Activated CD8-positive, alpha-beta T cell treated with anti-CD3 and anti-CD28 coated beads for 36 hours (primary cell): ENCODE results near the gene ARHGEF28. TPM values are rescaled to one million over a fixed set of nuclear protein-coding genes. Genes with fewer than 3 reads are reported as not detected.

Experiments
- ATAC-seq: fragments of 200-7000 bp; cut with Tn5 transposase; one replicate; pipeline ENCODE4 v1.10.0; 2021; ENCODE audit warnings: mild to moderate bottlenecking, moderate library complexity
- CTCF ChIA-PET: fragments of 350-600 bp; sonication (Branson Sonifier 250); formaldehyde crosslinking; loops from one replicate; lab custom pipeline; 2021; ENCODE audit warnings: antibody characterized with exemption; lab: Charles Lee
- POLR2A ChIA-PET: fragments of 350-600 bp; sonication (Branson Sonifier 250); formaldehyde crosslinking; loops from one replicate; lab custom pipeline; 2021; ENCODE audit warnings: antibody characterized with exemption; lab: Charles Lee
- DNase-seq: peaks from one replicate; pipeline ENCODE4 v3.0.0-alpha.2; 2020
- H3K27ac Mint-ChIP-seq: one replicate; pipeline ENCODE4 v1.8.0; 2021; ENCODE audit warnings: mild to moderate bottlenecking, mixed read lengths
- H3K27me3 Mint-ChIP-seq: one replicate; pipeline ENCODE4 v1.8.0; 2021; ENCODE audit warnings: mixed read lengths
- H3K36me3 Mint-ChIP-seq: one replicate; pipeline ENCODE4 v1.8.0; 2021; ENCODE audit warnings: low read depth, mixed read lengths
- H3K4me1 Mint-ChIP-seq: one replicate; pipeline ENCODE4 v1.8.0; 2021; ENCODE audit warnings: low read depth, mixed read lengths
- H3K4me3 Mint-ChIP-seq: one replicate; pipeline ENCODE4 v1.8.0; 2021; ENCODE audit warnings: mild to moderate bottlenecking, moderate library complexity, mixed read lengths
- H3K9me3 Mint-ChIP-seq: one replicate; pipeline ENCODE4 v1.8.0; 2021; ENCODE audit warnings: mixed read lengths
- intact Hi-C: fragments of 100-400 bp; cut with micrococcal nuclease; formaldehyde crosslinking; loops from one replicate; pipeline ENCODE4 v1.10.0; 2022
- total RNA-seq, 2 experiments: library from RNA; stranded (reverse); gene quantifications; one replicate each; pipeline ENCODE4 v1.2.3, GENCODE V29; 2021
- TF ChIP-seq, protein P1 (sequence below): fragments of 200-600 bp; IDR thresholded peaks from one replicate; pipeline ENCODE4 v1.8.0; 2022; ENCODE audit warnings: antibody characterized with exemption, mild to moderate bottlenecking

ARHGEF28 gene
- total RNA-seq, 2 experiments from 2014 or later: 0.05 TPM; not detected in 1

GRCh38 chr5:73663161-73663859 is 37.3 kb downstream of the ARHGEF28 start:
- TF ChIP-seq, protein P1, sequence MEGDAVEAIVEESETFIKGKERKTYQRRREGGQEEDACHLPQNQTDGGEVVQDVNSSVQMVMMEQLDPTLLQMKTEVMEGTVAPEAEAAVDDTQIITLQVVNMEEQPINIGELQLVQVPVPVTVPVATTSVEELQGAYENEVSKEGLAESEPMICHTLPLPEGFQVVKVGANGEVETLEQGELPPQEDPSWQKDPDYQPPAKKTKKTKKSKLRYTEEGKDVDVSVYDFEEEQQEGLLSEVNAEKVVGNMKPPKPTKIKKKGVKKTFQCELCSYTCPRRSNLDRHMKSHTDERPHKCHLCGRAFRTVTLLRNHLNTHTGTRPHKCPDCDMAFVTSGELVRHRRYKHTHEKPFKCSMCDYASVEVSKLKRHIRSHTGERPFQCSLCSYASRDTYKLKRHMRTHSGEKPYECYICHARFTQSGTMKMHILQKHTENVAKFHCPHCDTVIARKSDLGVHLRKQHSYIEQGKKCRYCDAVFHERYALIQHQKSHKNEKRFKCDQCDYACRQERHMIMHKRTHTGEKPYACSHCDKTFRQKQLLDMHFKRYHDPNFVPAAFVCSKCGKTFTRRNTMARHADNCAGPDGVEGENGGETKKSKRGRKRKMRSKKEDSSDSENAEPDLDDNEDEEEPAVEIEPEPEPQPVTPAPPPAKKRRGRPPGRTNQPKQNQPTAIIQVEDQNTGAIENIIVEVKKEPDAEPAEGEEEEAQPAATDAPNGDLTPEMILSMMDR: no peak
- ChIA-PET POLR2A (no interaction called here), CTCF (interaction anchor here (1.1 to 1.5 kb wide), 2 partner anchors 11 to 129 kb away, joined by 3 to 4 read pairs; no protein-coding TSS in a partner anchor)
- Mint-ChIP-seq H3K9me3 (no peaks in the 10 kb centered on the region), H3K4me1 (peaks cover 2% of the 10 kb centered on the region), H3K36me3 (no peaks in the 10 kb centered on the region), H3K27ac (no peak overlapping the region), H3K27me3 (peaks cover 13% of the 10 kb centered on the region), H3K4me3 (no peak overlapping the region)
- ATAC-seq (no peak), DNase-seq (no peak)
- intact Hi-C loops: no loop called here

DNA sequence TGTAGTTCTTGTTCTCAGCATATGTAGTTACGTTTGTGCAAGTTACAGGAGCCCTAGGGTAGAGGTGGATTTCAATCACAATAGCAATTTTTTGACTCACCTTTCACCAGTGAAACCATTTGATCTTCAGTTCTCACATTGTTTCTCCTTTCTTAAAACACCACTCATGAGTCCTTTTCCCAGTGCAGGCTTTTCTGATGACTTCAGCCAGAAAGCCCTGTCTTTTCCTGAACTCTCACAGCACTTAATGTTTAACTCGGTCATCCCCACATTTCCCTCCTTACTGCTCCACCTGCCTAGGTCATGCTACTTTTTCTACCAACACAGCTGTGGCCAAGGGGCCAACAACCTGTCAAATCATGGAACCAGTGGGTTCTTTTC is 37.9 kb downstream of the ARHGEF28 start:
- intact Hi-C loops: no loop called here
- no peak overlapping the region for H3K27ac Mint-ChIP-seq
- DNase-seq: no peak
- ATAC-seq: no peak
- CTCF ChIA-PET: interaction anchor here (1.1 kb wide), 1 partner anchor 10 kb away, joined by 3 read pairs; no protein-coding TSS in a partner anchor
- H3K27me3 Mint-ChIP-seq: peaks cover 13% of the 10 kb centered on the region
- POLR2A ChIA-PET: no interaction called here
- TF ChIP-seq, protein P1: no peak
- no peaks in the 10 kb centered on the region for H3K9me3 Mint-ChIP-seq
- H3K4me3 Mint-ChIP-seq: no peak overlapping the region
- H3K36me3 Mint-ChIP-seq: no peaks in the 10 kb centered on the region
- peaks cover 2% of the 10 kb centered on the region for H3K4me1 Mint-ChIP-seq

DNA sequence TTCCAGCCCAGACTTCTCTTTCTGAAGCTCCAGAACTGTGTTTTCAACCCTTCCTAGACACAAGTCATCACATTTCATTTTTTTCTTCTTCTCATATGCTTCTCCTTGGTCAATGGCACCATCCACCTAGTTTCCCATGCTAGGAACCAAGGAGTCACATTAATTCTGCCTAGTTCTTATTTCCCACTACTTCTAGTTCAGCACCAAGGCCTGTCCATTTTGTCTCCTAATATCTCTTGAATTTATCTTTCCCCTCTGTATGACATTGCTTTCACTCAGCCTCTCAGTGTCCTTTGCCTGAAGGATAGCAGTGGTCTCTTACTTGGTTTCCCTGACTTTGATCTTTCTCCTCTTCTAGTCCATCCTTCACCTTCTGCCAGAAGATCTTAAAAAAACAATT is 38.8 kb downstream of the ARHGEF28 start:
- Mint-ChIP-seq H3K27me3 (peaks cover 13% of the 10 kb centered on the region), H3K36me3 (no peaks in the 10 kb centered on the region), H3K9me3 (no peaks in the 10 kb centered on the region), H3K4me3 (no peak overlapping the region), H3K27ac (no peak overlapping the region), H3K4me1 (peaks cover 2% of the 10 kb centered on the region)
- CTCF ChIA-PET: no interaction called here
- ATAC-seq: no peak
- TF ChIP-seq, protein P1: no peak
- intact Hi-C loops: no loop called here
- POLR2A ChIA-PET: no interaction called here
- no peak for DNase-seq

- DNase-seq (no peak), ATAC-seq (no peak)
- Mint-ChIP-seq H3K4me1 (peaks cover 2% of the 10 kb centered on the region), H3K27ac (no peak overlapping the region), H3K27me3 (peaks cover 11% of the 10 kb centered on the region), H3K36me3 (no peaks in the 10 kb centered on the region), H3K4me3 (no peak overlapping the region), H3K9me3 (no peaks in the 10 kb centered on the region)
- intact Hi-C loops: no loop called here
- TF ChIP-seq, protein P1: no peak
- POLR2A ChIA-PET: no interaction called here
- CTCF ChIA-PET: no interaction called here
These were observed 40.9 kb downstream of the ARHGEF28 start for GRCh38 chr5:73666891-73667290.

DNA sequence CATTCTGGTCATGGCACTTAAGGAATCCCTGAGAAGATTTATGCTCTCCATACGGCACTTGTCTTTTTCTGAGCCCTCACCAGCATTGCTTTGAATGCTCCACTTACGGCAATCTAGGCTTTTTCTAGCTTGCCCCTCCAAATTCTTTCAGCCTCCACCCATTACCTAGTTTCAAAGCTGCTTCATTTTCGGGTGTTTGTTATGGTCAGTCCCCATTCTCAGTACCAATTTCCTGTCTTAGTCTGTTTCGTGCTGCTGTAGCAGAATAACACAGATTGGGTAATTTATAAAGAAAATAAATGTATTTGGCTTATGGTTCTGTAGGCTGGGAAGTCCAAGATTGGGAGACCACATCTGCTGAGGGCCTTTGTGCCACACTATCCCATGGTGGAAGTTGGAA is 42.0 kb downstream of the ARHGEF28 start:
- H3K27me3 Mint-ChIP-seq: peaks cover 11% of the 10 kb centered on the region

More for the DNA sequence above, 42.0 kb downstream of the ARHGEF28 start:
- intact Hi-C loops: no loop called here
- DNase-seq (no peak), ATAC-seq (no peak)
- TF ChIP-seq, protein P1: no peak
- POLR2A ChIA-PET: no interaction called here
- Mint-ChIP-seq H3K4me1 (peaks cover 2% of the 10 kb centered on the region), H3K27ac (no peak overlapping the region), H3K4me3 (no peak overlapping the region), H3K36me3 (no peaks in the 10 kb centered on the region), H3K9me3 (no peaks in the 10 kb centered on the region)
- CTCF ChIA-PET: no interaction called here
